22Rv1 (cell line): ENCODE results near the gene ABTB2.

Experiments
- ZFX ChIP-seq: fragments of 450-650 bp; IDR thresholded peaks from 2 replicates; pipeline ENCODE4 v1.6.1; 2017; ENCODE audit warnings: antibody characterized with exemption, borderline replicate concordance
- TF ChIP-seq, protein P1 (sequence below): fragments of 450-650 bp; IDR thresholded peaks from 2 replicates; pipeline ENCODE4 v1.5.1; 2017; ENCODE audit warnings: mild to moderate bottlenecking

DNA sequence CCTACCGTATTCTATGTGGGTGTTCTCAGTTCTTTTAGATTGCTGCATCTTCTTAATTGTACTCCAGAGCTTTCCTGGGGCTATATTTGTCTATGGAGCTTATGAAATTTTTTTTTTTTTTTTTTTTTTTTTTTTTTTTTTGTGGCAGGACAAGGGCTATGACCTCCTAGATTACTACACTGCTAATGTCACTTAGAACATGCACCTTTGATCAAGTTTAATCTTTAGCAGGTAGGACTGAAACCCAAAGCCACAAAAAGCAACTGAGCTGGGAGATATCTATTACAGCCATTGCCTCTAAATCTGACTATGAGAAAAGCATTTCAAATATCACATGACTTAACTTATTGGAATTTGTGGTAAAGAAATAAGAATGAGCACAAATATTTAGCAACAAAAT lies 21.7 kb upstream of the ABTB2 start:
- TF ChIP-seq, protein P1, sequence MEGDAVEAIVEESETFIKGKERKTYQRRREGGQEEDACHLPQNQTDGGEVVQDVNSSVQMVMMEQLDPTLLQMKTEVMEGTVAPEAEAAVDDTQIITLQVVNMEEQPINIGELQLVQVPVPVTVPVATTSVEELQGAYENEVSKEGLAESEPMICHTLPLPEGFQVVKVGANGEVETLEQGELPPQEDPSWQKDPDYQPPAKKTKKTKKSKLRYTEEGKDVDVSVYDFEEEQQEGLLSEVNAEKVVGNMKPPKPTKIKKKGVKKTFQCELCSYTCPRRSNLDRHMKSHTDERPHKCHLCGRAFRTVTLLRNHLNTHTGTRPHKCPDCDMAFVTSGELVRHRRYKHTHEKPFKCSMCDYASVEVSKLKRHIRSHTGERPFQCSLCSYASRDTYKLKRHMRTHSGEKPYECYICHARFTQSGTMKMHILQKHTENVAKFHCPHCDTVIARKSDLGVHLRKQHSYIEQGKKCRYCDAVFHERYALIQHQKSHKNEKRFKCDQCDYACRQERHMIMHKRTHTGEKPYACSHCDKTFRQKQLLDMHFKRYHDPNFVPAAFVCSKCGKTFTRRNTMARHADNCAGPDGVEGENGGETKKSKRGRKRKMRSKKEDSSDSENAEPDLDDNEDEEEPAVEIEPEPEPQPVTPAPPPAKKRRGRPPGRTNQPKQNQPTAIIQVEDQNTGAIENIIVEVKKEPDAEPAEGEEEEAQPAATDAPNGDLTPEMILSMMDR = no peak
- TF ChIP-seq ZFX = no peak
